WTC11 (cell line): ENCODE data around the gene LGI4. TPM values are rescaled to one million over a fixed set of nuclear protein-coding genes. Genes with fewer than 3 reads are reported as not detected.

ENCODE experiments used
- ATAC-seq: fragments of 200-7000 bp; cut with Tn5 transposase; 2 replicates; pipeline ENCODE4 v1.10.0; 2021; ENCODE audit warnings: mild to moderate bottlenecking, moderate library complexity
- CTCF ChIA-PET: fragments of 300-600 bp; sonication (Branson Sonifier 250); formaldehyde crosslinking; loops from one replicate; lab custom pipeline; 2021; ENCODE audit warnings: antibody characterized with exemption; lab: Charles Lee
- POLR2A ChIA-PET: fragments of 350-600 bp; sonication (Branson Sonifier 250); formaldehyde crosslinking; loops from one replicate; lab custom pipeline; 2021; ENCODE audit warnings: antibody characterized with exemption; lab: Charles Lee
- DNase-seq: peaks from one replicate; pipeline ENCODE4 v3.0.0; 2021; ENCODE audit warnings: low spot score
- H3K27ac Mint-ChIP-seq: 2 replicates; pipeline ENCODE4 v1.8.0; 2021; ENCODE audit warnings: mixed read lengths
- H3K27me3 Mint-ChIP-seq: 2 replicates; pipeline ENCODE4 v1.8.0; 2021; ENCODE audit warnings: low read depth, mild to moderate bottlenecking, moderate library complexity, mixed read lengths
- H3K36me3 Mint-ChIP-seq: 2 replicates; pipeline ENCODE4 v1.8.0; 2021; ENCODE audit warnings: mixed read lengths
- H3K4me1 Mint-ChIP-seq: 2 replicates; pipeline ENCODE4 v1.8.0; 2022; ENCODE audit warnings: mixed read lengths
- H3K4me3 Mint-ChIP-seq: 2 replicates; pipeline ENCODE4 v1.8.0; 2021; ENCODE audit warnings: mild to moderate bottlenecking, moderate library complexity, mixed read lengths
- H3K9me3 Mint-ChIP-seq: 2 replicates; pipeline ENCODE4 v1.8.0; 2021; ENCODE audit warnings: mixed read lengths
- CTCF ChIP-seq: fragments of 200-600 bp; IDR thresholded peaks from 2 replicates; pipeline ENCODE4 v1.8.0; 2022; ENCODE audit warnings: antibody characterized with exemption
- E2F5 ChIP-seq: sonication (generic); formaldehyde crosslinking; IDR thresholded peaks from 2 replicates; pipeline ENCODE4 v1.8.1; 2022; ENCODE audit warnings: mild to moderate bottlenecking, moderate library complexity, missing genetic modification reagents
- ETV6 ChIP-seq: sonication (generic); formaldehyde crosslinking; IDR thresholded peaks from 2 replicates; pipeline ENCODE4 v1.8.1; 2022; ENCODE audit warnings: mild to moderate bottlenecking, missing genetic modification reagents
- FOXK1 ChIP-seq: sonication (generic); formaldehyde crosslinking; IDR thresholded peaks from 2 replicates; pipeline ENCODE4 v1.8.0; 2022; ENCODE audit warnings: mild to moderate bottlenecking, moderate library complexity, missing genetic modification reagents
- HMGXB4 ChIP-seq: sonication (generic); formaldehyde crosslinking; IDR thresholded peaks from 2 replicates; pipeline ENCODE4 v1.8.1; 2023; ENCODE audit warnings: mild to moderate bottlenecking, moderate library complexity, missing genetic modification reagents
- NFATC4 ChIP-seq: fragments of 250-450 bp; sonication (Bioruptor Pico); IDR thresholded peaks from 2 replicates; pipeline ENCODE4 v1.9.0; 2021; ENCODE audit warnings: mild to moderate bottlenecking
- PRDM15 ChIP-seq: sonication (generic); formaldehyde crosslinking; IDR thresholded peaks from 2 replicates; pipeline ENCODE4 v1.8.0; 2022; ENCODE audit warnings: missing genetic modification reagents
- SOX15 ChIP-seq: fragments of 250-450 bp; sonication (Bioruptor Pico); IDR thresholded peaks from 2 replicates; pipeline ENCODE4 v1.9.0; 2021; ENCODE audit warnings: mild to moderate bottlenecking
- SP1 ChIP-seq: sonication (generic); formaldehyde crosslinking; conservative IDR thresholded peaks from 2 replicates; pipeline ENCODE4 v1.8.1; 2022; ENCODE audit warnings: missing genetic modification reagents
- ZBTB21 ChIP-seq: sonication (generic); formaldehyde crosslinking; IDR thresholded peaks from 2 replicates; pipeline ENCODE4 v1.8.1; 2023; ENCODE audit warnings: mild to moderate bottlenecking, missing genetic modification reagents, borderline replicate concordance
- ZNF121 ChIP-seq: sonication (generic); formaldehyde crosslinking; IDR thresholded peaks from 2 replicates; pipeline ENCODE4 v1.8.0; 2023; ENCODE audit warnings: missing genetic modification reagents
- ZNF232 ChIP-seq: sonication (generic); formaldehyde crosslinking; IDR thresholded peaks from 2 replicates; pipeline ENCODE4 v1.8.0; 2022; ENCODE audit warnings: mild to moderate bottlenecking, missing genetic modification reagents
- ZNF281 ChIP-seq: sonication (generic); formaldehyde crosslinking; IDR thresholded peaks from 2 replicates; pipeline ENCODE4 v1.8.0; 2023; ENCODE audit warnings: mild to moderate bottlenecking, missing genetic modification reagents
- ZNF317 ChIP-seq: sonication (generic); formaldehyde crosslinking; IDR thresholded peaks from 2 replicates; pipeline ENCODE4 v1.8.1; 2023; ENCODE audit warnings: low read depth, mild to moderate bottlenecking, moderate library complexity, missing genetic modification reagents, borderline replicate concordance
- total RNA-seq: library from RNA; stranded (reverse); gene quantifications from 3 replicates; pipeline ENCODE4 v1.2.3, GENCODE V29; 2021

LGI4 gene
- total RNA-seq, 1 experiment from 2014 or later, result 14.2 TPM

- POLR2A ChIA-PET, result no interaction called here
- Mint-ChIP-seq H3K27ac (peak overlapping the region; percentile 50; the same call in 1 of the 2 replicates), H3K27me3 (no peaks in the 10 kb centered on the region), H3K4me3 (peak overlapping the region; percentile 97), H3K36me3 (peaks cover 50% of the 10 kb centered on the region), H3K4me1 (peaks cover 43% of the 10 kb centered on the region), H3K9me3 (no peaks in the 10 kb centered on the region)
- CTCF ChIA-PET, result interaction anchor here (1.0 kb wide), 1 partner anchor 15 kb away, joined by 3 read pairs; no protein-coding TSS in a partner anchor
- TF ChIP-seq ZBTB21 (CRISPR knock-in tag) (no peak), E2F5 (CRISPR knock-in tag) (no peak), ZNF281 (CRISPR knock-in tag) (no peak), NFATC4 (CRISPR knock-in tag) (no peak), ZNF317 (CRISPR knock-in tag) (no peak), SP1 (CRISPR knock-in tag) (no peak), SOX15 (CRISPR knock-in tag) (no peak)
- ATAC-seq, result no peak
- no peak for DNase-seq
These were observed 21.3 kb upstream of the LGI4 start for GRCh38 chr19:35155981-35156672.

GRCh38 chr19:35155441-35155840 lies 20.6 kb upstream of the LGI4 start:
- Mint-ChIP-seq H3K4me1 (peaks cover 49% of the 10 kb centered on the region), H3K27ac (peak overlapping the region; percentile 58; the same call in 1 of the 2 replicates), H3K36me3 (peaks cover 43% of the 10 kb centered on the region), H3K27me3 (no peaks in the 10 kb centered on the region), H3K9me3 (no peaks in the 10 kb centered on the region), H3K4me3 (peak overlapping the region; percentile 97)
- no peak for TF ChIP-seq ETV6 (CRISPR knock-in tag)
- no peak for TF ChIP-seq E2F5 (CRISPR knock-in tag)
- no peak for TF ChIP-seq ZNF232 (CRISPR knock-in tag)
- peak; percentile 35; the same call in 1 of the 2 replicates for TF ChIP-seq ZNF121
- CTCF ChIA-PET, result interaction anchor here (1.0 to 2.2 kb wide), 2 partner anchors 41 to 73 kb away, joined by 3 to 13 read pairs; partner anchors contain the start of gene FAM187B
- DNase-seq, result no peak
- POLR2A ChIA-PET, result interaction anchor here (2.5 kb wide), 1 partner anchor 14 kb away, joined by 15 read pairs; no protein-coding TSS in a partner anchor
- no peak for ATAC-seq

GRCh38 chr19:35154525-35155406 lies 19.9 kb upstream of the LGI4 start, which contains the start of gene FXYD5:
Gene FXYD5, plus strand, starts transcription at chr19:35154735. Its CDS starts 816 bp downstream, at chr19:35155551.
- peak within 1 kb of the TSS; percentile 97 for H3K4me3 Mint-ChIP-seq
- H3K9me3 Mint-ChIP-seq, result no peaks in the 10 kb centered on the region
- no peaks in the 10 kb centered on the region; the same call in 1 of the 2 replicates for H3K27me3 Mint-ChIP-seq
- peak within 1 kb of the TSS; percentile 58 for H3K27ac Mint-ChIP-seq
- POLR2A ChIA-PET, result interaction anchor here (0.6 to 2.5 kb wide), 4 partner anchors 13 to 87 kb away, joined by 4 to 15 read pairs (median 6); no protein-coding TSS in a partner anchor
- CTCF ChIA-PET, result interaction anchor here (0.6 to 4.1 kb wide), 16 partner anchors 12 to 643 kb away, joined by 3 to 143 read pairs (median 6); partner anchors contain the start of genes FAM187B, FXYD7 and LGI4
- peaks cover 37% of the 10 kb centered on the region for H3K36me3 Mint-ChIP-seq
- peaks cover 53% of the 10 kb centered on the region for H3K4me1 Mint-ChIP-seq
- DNase-seq (peak; percentile 64), ATAC-seq (peak; percentile 45)
- TF ChIP-seq ETV6 (CRISPR knock-in tag) (0 out of 2 replicates have a peak, but pooled peaks have one; percentile 25), FOXK1 (CRISPR knock-in tag) (peak; percentile 24; the same call in 1 of the 2 replicates), HMGXB4 (CRISPR knock-in tag) (0 out of 2 replicates have a peak, but pooled peaks have one; percentile 21), E2F5 (CRISPR knock-in tag) (peak; percentile 45; the same call in 1 of the 2 replicates), CTCF (no peak), PRDM15 (CRISPR knock-in tag) (peak; percentile 32; the same call in 1 of the 2 replicates)
